IMR-90 (cell line): ENCODE results near the gene INTS6L. TPM values are rescaled to one million over a fixed set of nuclear protein-coding genes. Genes with fewer than 3 reads are reported as not detected.
"Not testable (repeated sequence)": the region's sequence is repeated elsewhere in the genome, so short reads cannot be mapped to it uniquely, and the experiment has no call there.

Experiments used
- ATAC-seq: fragments of 200-7000 bp; cut with Tn5 transposase; 2 replicates; pipeline ENCODE4 v1.9.1; 2020; ENCODE audit warnings: low read depth, mild to moderate bottlenecking, moderate library complexity
- BruUV-seq: library from RNA; stranded (reverse); fragments of 400-500 nt; replicated peaks from 2 replicates; lab custom pipeline; 2021; lab: Mats Ljungman, UMichigan
- CTCF ChIA-PET: fragments of 300-600 bp; formaldehyde crosslinking; extraction: SDS; loops from one replicate; lab custom pipeline; 2021; ENCODE audit warnings: antibody characterized with exemption; lab: Yijun Ruan, JAX
- POLR2A ChIA-PET: fragments of 300-600 bp; sonication (Branson Sonifier 250); formaldehyde crosslinking; loops from one replicate; lab custom pipeline; 2022; ENCODE audit warnings: antibody characterized with exemption; ENCODE audit not compliant: unreplicated experiment; lab: Charles Lee
- DNase-seq: peaks from one replicate; pipeline ENCODE4 v3.0.0; 2013
- H2AFZ ChIP-seq: replicated peaks from 2 replicates; pipeline ENCODE3; 2013; ENCODE audit warnings: low read length, mild to moderate bottlenecking; ENCODE audit not compliant: poor library complexity
- H2AK5ac ChIP-seq: 2 replicates; pipeline ENCODE4 v1.6.1; 2013; ENCODE audit warnings: low read depth, low read length, inconsistent platforms
- H2AK9ac ChIP-seq: replicated peaks from 2 replicates; pipeline ENCODE3; 2013; ENCODE audit warnings: mild to moderate bottlenecking, low read depth, low read length, moderate library complexity; ENCODE audit not compliant: poor library complexity
- H2BK120ac ChIP-seq: 2 replicates; pipeline ENCODE4 v1.6.1; 2013; ENCODE audit warnings: low read depth, low read length, inconsistent platforms
- H2BK15ac ChIP-seq: 3 replicates; pipeline ENCODE4 v1.6.1; 2013; ENCODE audit warnings: low read depth, low read length, inconsistent platforms
- H2BK20ac ChIP-seq: 2 replicates; pipeline ENCODE4 v1.6.1; 2013; ENCODE audit warnings: low read depth, mild to moderate bottlenecking, inconsistent platforms, low read length, moderate library complexity
- H2BK5ac ChIP-seq: 2 replicates; pipeline ENCODE4 v1.6.1; 2013; ENCODE audit warnings: mild to moderate bottlenecking, low read depth, low read length, inconsistent platforms; ENCODE audit not compliant: poor library complexity, severe bottlenecking
- H3K14ac ChIP-seq: replicated peaks from 2 replicates; pipeline ENCODE4 v1.6.1; 2013; ENCODE audit warnings: low read depth, low read length, inconsistent platforms
- H3K18ac ChIP-seq: 2 replicates; pipeline ENCODE4 v1.6.1; 2013; ENCODE audit warnings: low read depth, low read length, control low read depth
- H3K23ac ChIP-seq: 2 replicates; pipeline ENCODE4 v1.6.1; 2013; ENCODE audit warnings: low read depth, low read length, inconsistent platforms
- H3K27ac ChIP-seq: 2 replicates; pipeline ENCODE4 v1.5.1; 2013; ENCODE audit warnings: mild to moderate bottlenecking, control low read depth, low read length; ENCODE audit not compliant: insufficient read depth
- H3K27me3 ChIP-seq: 2 replicates; pipeline ENCODE4 v1.6.1; 2013; ENCODE audit warnings: low read length; ENCODE audit not compliant: control insufficient read depth, insufficient read depth
- H3K36me3 ChIP-seq: 2 replicates; pipeline ENCODE4 v1.6.1; 2013; ENCODE audit warnings: low read length, mixed read lengths; ENCODE audit not compliant: control insufficient read depth, insufficient read depth
- H3K4ac ChIP-seq: 2 replicates; pipeline ENCODE4 v1.6.1; 2013; ENCODE audit warnings: low read depth, low read length, inconsistent platforms
- H3K4me1 ChIP-seq: 2 replicates; pipeline ENCODE4 v1.6.1; 2013; ENCODE audit warnings: low read length, mixed read lengths; ENCODE audit not compliant: control insufficient read depth, insufficient read depth
- H3K4me2 ChIP-seq: 2 replicates; pipeline ENCODE4 v1.6.1; 2013; ENCODE audit warnings: low read depth, mild to moderate bottlenecking, control low read depth, low read length, moderate library complexity
- H3K4me3 ChIP-seq: 2 replicates; pipeline ENCODE4 v1.5.1; 2013; ENCODE audit warnings: low read depth, mild to moderate bottlenecking, control low read depth, low read length, moderate library complexity; ENCODE audit not compliant: insufficient read depth
- H3K56ac ChIP-seq: 2 replicates; pipeline ENCODE4 v1.6.1; 2013; ENCODE audit warnings: low read length, inconsistent platforms; ENCODE audit not compliant: insufficient read depth; ENCODE audit errors: extremely low read depth
- H3K79me1 ChIP-seq, 2 experiments: 2 replicates each; pipeline ENCODE4 v1.6.1; 2013; ENCODE audit warnings: low read length in 2 of 2, inconsistent platforms in 1 of 2, low read depth in 1 of 2
- H3K9ac ChIP-seq: 2 replicates; pipeline ENCODE4 v1.6.1; 2013; ENCODE audit warnings: low read depth, low read length, control low read depth
- H3K9me1 ChIP-seq: 2 replicates; pipeline ENCODE4 v1.6.1; 2013; ENCODE audit warnings: low read length, inconsistent platforms; ENCODE audit not compliant: insufficient read depth
- H3K9me3 ChIP-seq: 2 replicates; pipeline ENCODE4 v1.6.1; 2013; ENCODE audit warnings: low read length; ENCODE audit not compliant: control insufficient read depth, insufficient read depth
- H4K20me1 ChIP-seq: 2 replicates; pipeline ENCODE4 v1.6.1; 2013; ENCODE audit warnings: low read length, inconsistent platforms; ENCODE audit not compliant: insufficient read depth
- H4K5ac ChIP-seq: 2 replicates; pipeline ENCODE4 v1.6.1; 2013; ENCODE audit warnings: mild to moderate bottlenecking, low read depth, low read length, control low read depth
- H4K8ac ChIP-seq, 2 experiments: 2 replicates each; pipeline ENCODE4 v1.6.1; 2013; ENCODE audit warnings: low read depth in 2 of 2, low read length in 2 of 2, control low read depth in 1 of 2, inconsistent platforms in 1 of 2
- H4K91ac ChIP-seq: 2 replicates; pipeline ENCODE4 v1.6.1; 2013; ENCODE audit warnings: low read depth, low read length, inconsistent platforms; ENCODE audit not compliant: insufficient read depth
- WGBS, 2 experiments: methylation state at CpG; one replicate each; pipeline versions ENCODE4 v1.1.5 to v1.1.7; 2013; ENCODE audit warnings: missing lambda C conversion rate in 2 of 2; ENCODE audit not compliant: insufficient read length in 1 of 2; ENCODE audit errors: extremely low coverage in 2 of 2; 5-methylcytosine and 5-hydroxymethylcytosine counted together
- dilution Hi-C: fragments of 300-500 bp; cut with HindIII; formaldehyde crosslinking; loops from one replicate; pipeline ENCODE4 v1.14.3; 2018; ENCODE audit warnings: low sequenced_read_pairs; ENCODE audit not compliant: unreplicated experiment
- in situ Hi-C: fragments of 300-500 bp; cut with MboI; formaldehyde crosslinking; loops from 3 replicates; pipeline ENCODE4 v1.14.3; 2019; ENCODE audit warnings: low sequenced_read_pairs, inconsistent platforms, mixed read lengths
- intact Hi-C: fragments of 100-400 bp; cut with micrococcal nuclease; formaldehyde crosslinking; loops from 2 replicates; pipeline ENCODE4 v1.10.0; 2022
- polyA plus RNA-seq, 3 experiments: library from polyadenylated mRNA; depleted of rRNA; stranded (reverse); fragments of >200 nt; gene quantifications; 2 replicates each; pipeline ENCODE4 v1.2.3, GENCODE V29; 2012; ENCODE audit warnings: low replicate concordance in 1 of 3
- total RNA-seq: library from RNA; depleted of rRNA; stranded (reverse); fragments of >200 nt; gene quantifications from 2 replicates; pipeline ENCODE4 v1.2.3, GENCODE V29; 2012

INTS6L gene
- total and polyA plus RNA-seq, 2 of the 4 experiments (the other 2 are of a cell fraction): 2.7 to 5.1 TPM

DNA sequence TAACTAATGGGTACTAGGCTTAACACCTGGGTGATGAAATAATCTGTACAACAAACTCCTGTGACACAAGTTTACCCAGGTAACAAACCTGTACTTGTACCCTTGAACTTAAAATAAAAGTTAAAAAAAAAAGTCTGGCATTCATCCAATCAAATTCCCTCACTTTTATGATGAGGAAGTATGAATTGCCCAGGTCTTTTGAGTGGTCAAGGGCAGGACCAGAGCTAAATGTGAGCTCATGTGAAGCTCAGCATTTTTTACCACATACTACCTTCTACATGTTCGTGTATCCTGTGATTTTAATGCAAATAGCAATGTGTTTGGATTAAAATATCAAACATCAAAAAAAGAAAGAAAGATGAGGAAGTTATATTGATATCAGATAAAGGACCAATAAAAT lies 74.0 kb downstream of the INTS6L start:
- H3K27ac ChIP-seq, H3K79me1 ChIP-seq, DNase-seq, H3K27me3 ChIP-seq, H4K8ac ChIP-seq, H3K4ac ChIP-seq, H4K5ac ChIP-seq, H4K20me1 ChIP-seq, H3K4me2 ChIP-seq, in situ Hi-C loops, H3K56ac ChIP-seq, H3K4me1 ChIP-seq, BruUV-seq, H3K9me1 ChIP-seq, H3K9me3 ChIP-seq, H2AK5ac ChIP-seq, H4K91ac ChIP-seq, H3K14ac ChIP-seq, H2BK15ac ChIP-seq, H3K36me3 ChIP-seq, H2BK20ac ChIP-seq, CTCF ChIA-PET, intact Hi-C loops, H2BK120ac ChIP-seq, H3K9ac ChIP-seq, dilution Hi-C loops, H3K18ac ChIP-seq, ATAC-seq, POLR2A ChIA-PET, H2AK9ac ChIP-seq, H3K4me3 ChIP-seq, H2AFZ ChIP-seq, H2BK5ac ChIP-seq, H3K23ac ChIP-seq: not testable (repeated sequence)
- WGBS, 2 experiments: no CpG with 5 or more reads among the region's 1 CpG
